GOT3 (cell line): ENCODE results near the gene ZNF710.
A peak's percentile ranks its signal among the peaks of the same experiment; 100 is the strongest.
"Not testable (repeated sequence)": the region's sequence is repeated elsewhere in the genome, so short reads cannot be mapped to it uniquely, and the experiment has no call there.

ENCODE experiments used
- DNase-seq: peaks from one replicate; lab custom pipeline; 2025; ENCODE audit warnings: mixed read lengths; lab: John Stamatoyannopoulos, UW

ZNF710 gene

DNA sequence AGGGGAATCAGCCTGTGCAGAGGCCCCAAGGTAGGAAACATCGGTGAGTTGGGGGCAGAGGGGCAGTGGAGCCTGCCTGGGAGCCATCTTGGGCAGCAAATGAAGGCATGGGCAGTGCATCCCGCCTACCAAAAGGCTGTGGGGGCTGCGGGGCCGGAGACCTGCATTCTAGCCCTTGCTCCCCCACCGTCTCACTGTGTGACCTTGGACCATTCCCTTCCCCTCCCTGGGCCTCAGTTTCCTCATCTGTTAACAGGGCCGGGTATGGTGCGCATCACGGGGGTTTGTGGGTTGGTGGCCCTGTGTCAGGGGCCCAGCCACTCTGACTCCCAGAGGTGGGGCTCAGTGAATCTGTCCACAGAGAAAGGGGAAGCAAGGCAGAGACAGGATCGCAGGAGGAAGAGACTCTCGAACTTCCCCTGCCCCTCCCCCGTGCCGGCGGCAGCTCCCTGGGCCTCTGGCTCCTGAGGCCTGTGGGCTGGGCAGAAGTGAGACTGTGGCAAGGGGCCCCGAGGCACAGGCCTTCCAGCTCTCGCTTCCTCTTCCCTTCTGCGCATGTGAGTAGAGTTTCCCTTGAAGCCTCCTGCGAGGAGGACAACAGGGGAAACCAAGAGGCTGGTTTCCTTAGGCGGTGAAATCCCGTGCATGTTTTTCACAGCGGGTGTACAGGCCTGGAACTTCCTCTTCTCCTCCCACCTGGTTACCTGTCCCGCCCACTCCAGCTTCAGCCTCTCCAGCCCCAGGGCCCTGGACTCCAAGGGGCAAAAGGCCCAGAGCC is 58.3 kb downstream of the ZNF710 start:
- DNase-seq = no peak

DNA sequence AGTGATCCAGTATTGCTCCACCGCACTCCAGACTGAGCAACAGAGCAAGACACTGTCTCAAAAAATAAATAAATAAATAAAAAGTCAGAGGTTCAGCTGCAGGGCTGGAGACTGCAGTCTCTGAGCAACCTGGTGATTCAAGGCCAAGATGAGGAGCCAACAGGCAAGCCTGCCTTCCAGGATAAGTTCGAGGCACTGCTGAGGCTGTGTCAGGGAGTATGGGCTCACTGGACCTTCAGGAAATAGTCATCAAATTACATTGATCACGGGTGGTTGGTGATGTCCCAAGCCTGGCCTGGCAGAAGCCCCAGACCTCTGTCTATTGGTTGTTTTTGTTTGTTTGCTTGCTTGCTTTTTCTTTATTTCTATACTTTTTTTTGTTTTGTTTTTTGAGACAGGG is 59.7 kb downstream of the ZNF710 start:
- no peak for DNase-seq

DNA sequence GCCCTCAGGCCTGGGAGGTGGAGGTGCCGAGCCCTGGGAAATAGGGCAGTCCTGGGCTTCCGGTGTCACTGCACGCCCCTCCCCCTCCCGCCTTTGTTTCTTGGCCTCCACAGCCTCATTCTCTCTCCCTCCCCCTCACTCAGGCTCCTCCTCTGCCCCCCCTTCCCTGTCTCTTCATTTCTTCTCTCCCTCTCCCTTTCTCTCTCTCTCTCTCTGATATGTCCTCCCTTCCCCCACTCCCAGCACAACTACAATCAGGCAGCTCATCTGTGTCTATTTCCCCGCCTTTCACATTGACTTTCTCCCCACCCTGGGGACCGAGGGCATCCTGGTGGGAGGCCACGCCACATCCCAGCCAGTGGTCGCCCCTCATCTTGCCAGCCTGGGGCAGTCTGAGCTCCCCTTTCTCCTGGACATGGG is 60.9 kb downstream of the ZNF710 start:
- DNase-seq = no peak

DNA sequence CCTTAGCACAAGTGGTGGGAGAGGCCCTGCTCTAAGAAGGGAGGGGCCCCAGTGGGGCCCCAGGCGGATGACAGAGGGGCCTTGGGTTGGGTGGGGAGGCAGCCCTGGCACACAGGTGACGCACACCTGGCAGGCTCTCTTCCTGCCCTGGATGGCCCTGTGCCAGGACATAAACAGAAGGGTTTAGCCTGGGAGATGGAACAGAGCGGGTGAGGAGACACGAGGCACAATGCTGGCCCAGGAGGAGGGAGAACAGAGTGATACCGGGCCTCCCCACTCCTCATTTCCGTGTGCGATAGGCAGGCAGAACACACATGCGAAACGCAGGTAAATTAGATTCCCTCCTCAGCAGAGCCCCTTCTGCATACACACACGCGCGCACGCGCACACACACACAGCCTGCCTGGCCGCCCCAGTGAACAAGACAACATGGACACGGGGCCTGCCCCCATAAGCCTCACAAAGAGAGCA is 61.4 kb downstream of the ZNF710 start:
- DNase-seq = no peak

DNA sequence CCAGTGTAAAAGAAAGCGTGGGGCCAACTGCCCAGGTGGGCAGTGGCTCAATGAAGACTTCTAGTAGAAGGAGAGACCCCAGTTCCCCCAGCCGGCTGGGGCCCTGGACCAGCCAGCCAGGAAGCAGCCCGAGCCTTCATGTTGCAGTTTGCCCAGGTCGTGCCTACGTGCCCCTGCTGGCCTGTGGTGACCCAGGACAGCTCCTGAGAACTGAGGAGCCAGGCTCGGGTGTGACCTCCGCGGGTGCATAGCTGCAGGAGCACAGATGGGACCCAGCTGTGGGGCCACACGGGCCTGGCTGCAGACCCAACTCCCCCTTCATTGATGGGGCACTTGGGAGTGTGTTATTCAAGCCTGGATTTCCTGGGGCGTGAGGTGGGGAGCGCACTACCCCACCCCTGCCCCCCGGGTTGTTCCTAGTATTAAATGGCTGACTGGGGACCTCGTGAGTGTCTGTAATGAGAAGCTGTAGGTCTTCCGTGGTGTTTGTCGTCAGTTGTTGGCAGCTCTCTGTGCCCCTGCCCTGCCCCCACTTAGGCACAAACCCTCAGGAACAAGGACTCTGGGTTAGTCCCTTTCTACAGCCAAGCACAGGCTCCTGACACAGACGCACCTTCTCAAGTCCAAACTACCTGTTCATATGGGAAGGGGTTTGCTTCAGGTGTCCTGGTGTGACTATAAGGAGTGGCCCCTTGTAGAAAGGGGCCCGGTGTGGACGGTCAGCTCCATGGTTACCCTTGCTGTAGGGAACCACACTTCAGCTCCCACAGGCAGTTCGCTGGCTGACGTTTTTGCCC is 62.0 kb downstream of the ZNF710 start:
- no peak for DNase-seq

DNA sequence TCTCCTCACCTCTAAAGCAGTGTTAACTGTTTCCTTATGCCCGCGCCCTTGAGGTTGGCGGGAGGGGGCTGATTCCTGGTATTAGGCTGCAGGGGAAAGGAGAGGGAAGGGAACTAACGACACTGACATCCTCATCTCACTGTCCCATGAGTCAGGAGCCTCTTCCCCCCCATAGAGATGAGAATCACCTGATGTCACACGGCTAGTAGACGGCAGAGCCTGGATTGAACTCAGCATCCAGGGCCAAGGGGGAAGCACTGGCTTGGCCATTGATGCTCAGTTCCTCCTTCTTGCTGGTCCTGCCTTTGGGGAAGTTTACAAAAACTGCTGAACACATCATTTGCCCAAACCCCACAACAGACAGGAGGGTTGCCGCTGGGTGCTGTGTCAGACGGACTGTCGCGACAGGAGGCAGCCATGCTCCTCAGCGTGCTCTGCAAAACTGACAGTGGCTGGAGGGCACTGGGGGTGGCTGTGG is 62.7 kb downstream of the ZNF710 start:
- DNase-seq = no peak

DNA sequence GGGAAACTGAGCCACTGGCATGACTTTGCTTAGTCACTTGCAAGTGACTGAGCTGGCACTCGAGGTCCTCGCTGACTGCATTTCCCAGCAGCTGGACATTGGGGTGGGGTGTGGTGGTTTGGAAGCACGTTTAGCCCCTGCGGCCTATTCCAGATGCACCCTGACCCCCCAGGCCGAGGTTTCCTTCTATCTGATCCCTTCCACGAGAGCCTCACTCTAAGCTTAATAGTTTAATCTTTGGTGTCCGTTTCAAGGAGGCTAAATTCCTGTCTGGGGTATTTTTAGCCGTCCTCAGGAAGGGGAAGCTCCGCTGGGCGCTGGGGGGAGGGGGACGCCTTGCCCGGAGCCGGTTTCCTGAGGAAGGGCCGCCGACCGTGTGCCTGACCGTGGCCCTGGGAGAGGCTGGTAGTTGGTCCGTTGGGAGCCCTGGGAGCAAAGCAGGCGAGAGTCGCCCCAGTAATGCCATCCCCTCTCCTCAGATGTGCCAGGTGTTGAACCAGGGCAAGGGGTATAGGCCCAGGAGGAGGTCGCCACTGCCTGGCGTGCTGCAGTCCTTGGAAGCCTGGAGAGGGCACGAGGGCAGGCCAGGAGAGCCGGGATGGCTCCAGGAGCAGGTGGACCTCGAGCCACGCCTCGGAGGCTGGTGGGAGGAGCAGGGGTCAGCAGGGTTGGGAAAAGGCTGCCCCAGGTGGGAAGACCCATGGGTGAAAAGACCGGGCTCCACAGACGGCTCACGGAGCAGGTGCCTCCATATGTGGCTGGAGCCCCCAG is 64.0 kb downstream of the ZNF710 start:
- peak; percentile 40 for DNase-seq

DNA sequence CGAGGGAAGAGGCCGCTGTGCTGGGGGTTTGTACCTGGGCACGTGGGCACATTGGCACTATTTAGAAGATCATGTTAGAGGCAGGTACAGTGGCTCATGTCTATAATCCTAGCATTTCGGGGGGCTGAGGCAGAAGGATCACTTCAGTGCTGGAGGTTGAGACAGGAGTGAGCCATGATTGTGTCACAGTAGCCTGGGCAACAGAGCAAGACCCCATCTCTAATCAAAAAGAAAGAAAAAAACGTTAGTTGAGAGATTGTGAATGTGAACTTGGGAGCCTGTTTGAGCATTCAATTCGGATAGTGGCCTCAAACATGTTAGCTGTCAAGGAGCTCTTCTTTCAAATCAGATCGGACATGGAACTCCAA is 64.5 kb downstream of the ZNF710 start:
- DNase-seq = no peak

DNA sequence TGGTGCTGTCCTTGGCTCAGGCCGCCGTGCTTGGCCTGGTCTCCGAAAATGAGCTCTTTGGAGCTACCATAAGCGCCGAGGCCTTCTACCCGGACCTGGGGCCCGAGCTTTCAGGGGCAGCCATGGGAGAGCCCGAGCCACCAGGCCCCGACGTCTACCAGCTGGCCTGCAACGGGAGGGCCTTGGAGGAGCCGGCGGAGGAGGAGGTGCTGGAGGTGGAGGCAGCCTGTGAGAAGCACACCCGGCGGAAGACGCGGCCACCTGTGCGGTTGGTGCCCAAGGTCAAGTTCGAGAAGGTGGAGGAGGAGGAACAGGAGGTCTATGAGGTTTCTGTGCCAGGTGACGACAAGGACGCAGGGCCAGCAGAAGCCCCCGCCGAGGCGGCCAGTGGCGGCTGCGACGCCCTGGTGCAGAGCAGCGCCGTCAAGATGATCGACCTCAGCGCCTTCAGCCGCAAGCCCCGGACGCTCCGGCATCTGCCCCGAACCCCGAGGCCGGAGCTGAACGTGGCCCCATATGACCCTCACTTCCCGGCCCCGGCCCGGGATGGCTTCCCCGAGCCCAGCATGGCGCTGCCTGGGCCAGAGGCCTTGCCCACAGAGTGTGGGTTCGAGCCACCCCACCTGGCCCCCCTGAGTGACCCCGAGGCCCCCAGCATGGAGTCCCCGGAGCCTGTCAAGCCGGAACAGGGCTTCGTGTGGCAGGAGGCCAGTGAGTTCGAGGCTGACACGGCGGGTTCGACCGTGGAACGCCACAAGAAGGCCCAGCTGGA is 66.2 kb downstream of the ZNF710 start:
- no peak for DNase-seq

DNA sequence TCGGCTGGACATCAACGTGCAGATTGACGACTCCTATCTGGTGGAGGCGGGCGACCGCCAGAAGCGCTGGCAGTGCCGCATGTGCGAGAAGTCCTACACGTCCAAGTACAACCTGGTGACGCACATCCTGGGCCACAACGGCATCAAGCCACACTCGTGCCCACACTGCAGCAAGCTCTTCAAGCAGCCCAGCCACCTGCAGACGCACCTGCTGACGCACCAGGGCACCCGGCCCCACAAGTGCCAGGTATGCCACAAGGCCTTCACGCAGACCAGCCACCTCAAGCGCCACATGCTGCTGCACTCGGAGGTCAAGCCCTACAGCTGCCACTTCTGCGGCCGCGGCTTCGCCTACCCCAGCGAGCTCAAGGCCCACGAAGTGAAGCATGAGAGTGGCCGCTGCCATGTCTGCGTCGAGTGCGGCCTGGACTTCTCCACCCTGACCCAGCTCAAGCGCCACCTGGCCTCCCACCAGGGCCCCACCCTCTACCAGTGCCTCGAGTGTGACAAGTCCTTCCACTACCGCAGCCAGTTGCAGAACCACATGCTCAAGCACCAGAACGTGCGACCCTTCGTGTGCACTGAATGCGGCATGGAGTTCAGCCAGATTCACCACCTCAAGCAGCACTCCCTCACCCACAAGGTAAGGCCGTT is 67.0 kb downstream of the ZNF710 start:
- no peak for DNase-seq

DNA sequence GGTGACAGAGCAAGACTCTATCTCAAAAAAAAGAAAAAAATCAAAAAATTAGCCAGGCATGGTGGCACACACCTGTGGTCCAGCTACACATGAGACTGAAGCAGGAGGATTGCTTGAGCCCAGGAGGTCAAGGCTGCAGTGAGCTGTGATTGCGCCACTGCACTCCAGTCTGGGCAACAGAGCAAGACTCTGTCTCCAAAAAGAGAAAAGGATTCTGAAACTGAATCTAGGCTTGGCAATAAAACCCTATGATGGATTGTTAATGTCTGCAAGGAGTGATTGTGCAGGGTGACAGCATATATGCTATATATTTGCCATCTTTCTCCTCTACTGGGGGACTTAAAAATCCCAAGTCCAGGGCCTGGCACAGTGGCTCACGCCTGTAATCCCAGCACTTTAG is 69.5 kb downstream of the ZNF710 start:
- DNase-seq = not testable (repeated sequence)

DNA sequence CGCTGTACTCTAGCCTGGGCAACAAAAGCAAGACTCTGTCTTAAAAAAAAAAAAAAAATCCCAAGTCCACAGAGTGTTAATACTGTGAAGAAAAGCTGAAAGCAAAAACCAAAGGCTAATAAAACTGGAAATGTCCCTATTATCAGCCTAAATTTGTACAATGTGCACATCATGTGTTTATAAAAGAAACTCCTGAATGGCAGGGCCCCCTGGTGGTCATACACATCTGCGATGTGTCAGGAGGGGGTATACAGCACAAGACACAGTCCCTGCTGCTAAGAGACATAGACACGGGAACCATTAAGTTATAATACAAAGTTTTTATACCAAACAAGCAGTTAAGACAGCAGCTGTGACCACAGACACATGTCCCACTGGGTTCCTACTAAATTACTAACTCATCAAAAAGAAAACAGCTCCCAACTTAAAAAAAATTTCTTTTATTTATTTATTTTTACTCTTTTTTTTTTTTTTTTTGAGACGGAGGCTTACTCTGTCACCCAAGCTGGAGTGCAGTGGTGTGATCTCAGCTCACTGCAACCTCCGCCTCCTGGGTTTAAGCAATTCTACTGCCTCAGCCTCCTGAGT is 70.2 kb downstream of the ZNF710 start:
- no peak for DNase-seq

DNA sequence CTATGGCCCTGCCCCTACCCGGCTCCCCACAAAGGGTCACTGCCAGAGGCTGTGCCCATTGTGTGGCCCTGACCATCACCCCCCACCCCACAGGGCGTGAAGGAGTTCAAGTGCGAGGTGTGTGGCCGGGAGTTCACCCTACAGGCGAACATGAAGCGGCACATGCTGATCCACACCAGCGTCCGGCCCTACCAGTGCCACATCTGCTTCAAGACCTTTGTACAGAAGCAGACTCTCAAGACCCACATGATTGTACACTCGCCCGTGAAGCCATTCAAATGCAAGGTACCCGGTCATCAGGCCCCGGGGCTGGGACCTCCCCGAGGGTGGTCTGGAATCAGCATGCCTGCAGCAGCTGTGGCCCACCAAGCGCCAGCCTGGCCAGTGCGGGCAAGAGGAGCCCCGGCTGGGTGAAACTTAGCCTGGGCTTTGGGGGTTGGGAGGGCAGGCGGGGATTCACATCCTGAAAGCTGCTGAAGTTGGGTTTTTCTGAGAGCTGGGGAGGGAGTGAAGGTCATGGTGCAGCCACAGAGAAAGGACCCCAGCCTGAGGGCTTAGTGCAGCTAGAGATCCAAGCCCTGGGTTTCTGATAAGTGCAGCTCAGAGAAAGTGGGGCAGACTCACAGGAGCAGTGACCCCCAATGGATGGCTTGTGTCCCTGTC is 72.0 kb downstream of the ZNF710 start:
- no peak for DNase-seq

DNA sequence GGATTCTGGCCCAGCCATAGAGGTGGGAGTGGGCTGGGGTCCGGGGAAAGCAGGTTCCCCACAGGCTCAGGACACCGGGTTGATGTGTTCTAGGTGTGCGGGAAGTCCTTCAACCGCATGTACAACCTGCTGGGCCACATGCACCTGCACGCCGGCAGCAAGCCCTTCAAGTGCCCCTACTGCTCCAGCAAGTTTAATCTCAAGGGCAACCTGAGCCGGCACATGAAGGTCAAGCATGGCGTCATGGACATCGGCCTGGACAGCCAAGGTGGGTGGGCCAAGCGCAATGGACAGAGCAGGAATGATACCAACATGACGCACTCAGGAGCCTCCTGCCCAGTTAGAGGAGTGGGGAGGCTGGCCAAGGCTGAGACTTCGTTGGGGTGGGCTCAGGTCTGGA is 72.9 kb downstream of the ZNF710 start:
- no peak for DNase-seq

DNA sequence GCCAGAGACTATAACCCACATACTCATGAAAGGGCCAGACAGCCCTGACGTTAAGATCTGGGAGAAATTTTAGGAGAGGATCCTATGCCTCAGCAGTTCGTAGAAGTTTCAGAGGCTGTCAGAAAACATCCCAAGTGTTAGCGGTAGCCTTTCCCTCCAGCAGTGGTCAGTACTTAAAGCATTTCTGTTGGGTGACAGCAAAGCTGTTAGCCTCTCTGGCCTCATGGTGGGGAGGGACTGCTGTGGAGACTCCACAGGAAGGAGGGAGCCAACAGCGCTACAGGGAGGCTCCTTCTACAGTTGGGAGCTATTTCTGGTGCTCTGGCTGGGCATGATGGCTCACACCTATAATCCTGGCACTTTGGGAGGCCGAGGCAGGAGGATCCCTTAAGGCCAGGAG is 73.8 kb downstream of the ZNF710 start:
- no peak for DNase-seq

DNA sequence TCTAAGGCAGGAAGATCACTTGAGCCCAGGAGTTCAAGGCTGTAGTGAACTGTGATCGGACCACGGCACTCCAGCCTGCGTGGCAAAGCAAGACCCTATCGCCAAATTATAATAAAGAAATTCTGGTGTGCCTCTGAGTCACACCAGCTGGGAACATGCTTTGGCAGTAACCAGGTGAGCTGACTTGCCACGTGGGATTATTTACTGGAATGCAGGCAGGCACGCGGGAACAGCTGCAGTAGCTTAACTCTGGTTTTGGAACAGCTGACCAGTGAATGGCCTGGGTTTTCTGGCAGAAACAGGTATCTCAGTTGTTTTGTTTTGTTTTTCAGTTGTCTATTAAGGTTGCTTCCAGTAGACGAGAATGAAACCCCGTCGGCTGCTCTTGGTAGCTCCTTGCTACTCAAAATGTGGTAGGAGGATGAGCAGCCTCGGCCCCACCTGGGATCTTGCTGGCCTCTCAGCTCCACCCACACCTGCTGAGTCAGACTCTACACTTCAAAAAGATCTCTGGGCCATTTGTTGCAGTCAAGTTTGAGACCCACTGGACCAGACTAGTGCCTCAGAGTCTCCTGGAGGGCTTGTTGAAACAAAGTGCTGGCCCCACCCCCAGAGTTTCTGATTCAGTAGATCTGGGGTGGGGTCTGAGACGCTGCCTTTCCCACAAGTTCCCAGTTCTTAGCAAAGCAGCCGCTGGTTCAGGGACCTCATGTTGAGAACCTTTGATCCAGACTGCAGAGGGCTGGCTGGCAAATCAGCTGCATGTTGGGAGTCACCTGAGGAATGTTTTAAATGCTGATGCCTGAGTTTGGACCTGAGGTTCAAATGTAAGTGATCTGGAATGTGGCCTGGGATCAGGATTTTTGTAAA is 74.5 kb downstream of the ZNF710 start:
- DNase-seq = no peak

DNA sequence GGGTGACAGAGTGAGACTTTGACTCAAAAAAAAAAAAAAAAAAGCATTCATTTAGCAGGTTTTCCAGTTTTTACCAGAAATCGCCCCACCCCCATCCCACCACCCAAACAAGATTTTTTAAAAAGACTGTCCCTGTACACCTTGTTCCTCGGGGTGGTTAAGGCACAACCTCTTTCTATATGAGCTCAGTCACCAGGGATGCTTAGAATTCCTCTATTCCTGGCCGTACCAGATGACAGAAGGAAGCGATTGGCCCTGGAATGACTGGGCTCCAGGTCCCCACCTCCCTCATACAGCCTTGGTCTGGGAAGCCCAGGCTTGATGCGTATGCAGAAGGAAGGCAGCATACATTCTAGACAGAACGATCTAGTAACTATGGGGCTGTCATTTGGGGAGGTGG is 75.6 kb downstream of the ZNF710 start:
- DNase-seq = no peak

DNA sequence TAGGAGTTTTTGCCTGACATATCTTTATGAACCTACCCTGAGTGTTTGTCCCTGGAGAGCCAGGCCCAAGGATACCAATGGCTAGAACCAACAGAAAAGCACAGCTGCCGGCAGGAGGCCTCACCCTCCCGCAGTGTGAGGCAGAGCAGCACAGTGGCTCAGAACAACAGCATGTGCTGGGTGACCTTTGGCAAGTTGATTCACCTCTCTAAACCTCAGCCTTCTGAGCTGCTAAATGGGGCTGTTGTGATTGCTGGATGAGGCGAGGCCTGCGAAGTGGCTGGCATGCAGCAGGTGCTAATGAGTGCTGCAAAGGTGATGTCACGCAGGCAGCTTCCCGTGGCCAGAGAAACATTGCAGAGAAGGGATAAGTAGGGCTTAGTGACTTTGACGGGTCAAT is 77.8 kb downstream of the ZNF710 start:
- no peak for DNase-seq
